NCI-H1694 (cell line): Measurements from ENCODE around the gene TSHZ1.

Source experiments
- DNase-seq: peaks from one replicate; lab custom pipeline; 2025; lab: John Stamatoyannopoulos, UW

TSHZ1 gene

GRCh38 chr18:75246721-75247610 is 36.4 kb downstream of the TSHZ1 start:
- DNase-seq, result no peak

DNA sequence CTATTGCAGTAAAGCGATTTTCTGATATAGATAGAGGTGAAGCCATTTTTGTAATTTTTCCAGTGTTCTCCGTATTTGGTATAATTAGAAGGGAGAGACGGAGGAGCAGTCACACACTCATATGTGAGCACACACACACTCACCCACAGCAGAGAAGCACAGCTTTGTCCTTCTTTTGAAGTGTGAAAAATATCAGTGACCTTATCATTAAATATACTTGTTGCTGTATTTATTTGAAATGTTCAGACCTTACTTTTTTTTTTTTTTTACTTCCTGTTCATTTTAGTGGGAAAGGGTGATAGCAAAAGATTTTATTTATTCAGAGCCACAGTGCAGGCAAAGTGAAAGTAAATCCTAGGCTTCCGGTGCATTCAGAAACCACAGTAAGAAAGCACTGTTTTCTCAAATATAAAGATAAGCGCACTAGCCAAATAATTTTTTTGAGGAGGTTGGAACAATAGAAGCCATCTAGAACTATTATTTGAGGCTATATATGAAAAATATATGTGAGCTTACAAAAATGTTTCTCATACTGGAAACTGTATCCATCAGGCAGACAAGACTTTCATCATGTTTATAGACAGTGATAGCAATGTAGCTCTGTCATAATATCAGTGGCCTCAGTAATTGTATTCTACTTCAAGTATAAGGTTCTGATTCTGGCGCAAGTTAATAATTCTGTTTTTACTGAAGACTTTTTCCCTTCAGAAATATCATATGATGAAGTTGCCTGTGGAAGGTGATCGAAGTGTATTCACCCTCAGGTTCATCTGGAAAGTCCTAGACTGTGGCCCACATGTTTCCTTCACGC is 37.2 kb downstream of the TSHZ1 start:
- DNase-seq, result no peak

DNA sequence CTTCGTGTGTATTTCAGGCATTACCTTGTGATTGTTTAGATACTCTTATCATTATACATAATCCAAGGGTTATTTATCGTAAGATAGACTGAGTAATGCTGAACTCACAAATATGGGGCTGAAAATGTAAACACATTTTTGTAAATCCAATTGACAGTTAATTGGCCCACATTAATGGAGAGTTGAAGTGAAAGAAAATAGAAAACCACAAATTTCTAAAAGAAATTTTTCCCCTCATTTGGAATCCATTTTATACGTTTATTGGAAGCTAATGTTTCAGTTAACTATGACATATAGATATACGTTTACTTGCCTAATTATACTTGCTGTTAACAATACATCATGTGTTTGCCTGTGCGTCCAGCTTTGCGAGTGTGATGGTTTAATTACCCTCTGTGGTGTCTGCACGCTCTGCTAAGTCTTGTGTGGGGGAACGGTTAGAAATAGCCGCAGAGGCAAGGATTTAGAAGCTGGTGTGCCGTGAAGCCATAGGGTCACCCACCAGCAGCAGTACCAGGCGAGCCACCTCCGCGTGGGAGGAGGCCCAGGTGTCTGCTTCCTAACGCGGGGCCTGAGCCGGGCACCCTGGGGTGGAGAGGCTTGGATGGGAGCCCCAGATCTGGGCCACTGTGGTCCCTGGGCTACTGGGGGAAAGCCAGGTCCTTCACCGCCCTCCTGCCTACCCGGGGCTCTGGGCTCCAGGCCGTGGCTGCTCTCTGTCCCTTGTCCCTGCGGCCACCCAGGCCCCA is 38.0 kb downstream of the TSHZ1 start:
- DNase-seq, result peak; percentile 9

- no peak for DNase-seq
Measured at GRCh38 chr18:75249175-75249518, 38.5 kb downstream of the TSHZ1 start.

DNA sequence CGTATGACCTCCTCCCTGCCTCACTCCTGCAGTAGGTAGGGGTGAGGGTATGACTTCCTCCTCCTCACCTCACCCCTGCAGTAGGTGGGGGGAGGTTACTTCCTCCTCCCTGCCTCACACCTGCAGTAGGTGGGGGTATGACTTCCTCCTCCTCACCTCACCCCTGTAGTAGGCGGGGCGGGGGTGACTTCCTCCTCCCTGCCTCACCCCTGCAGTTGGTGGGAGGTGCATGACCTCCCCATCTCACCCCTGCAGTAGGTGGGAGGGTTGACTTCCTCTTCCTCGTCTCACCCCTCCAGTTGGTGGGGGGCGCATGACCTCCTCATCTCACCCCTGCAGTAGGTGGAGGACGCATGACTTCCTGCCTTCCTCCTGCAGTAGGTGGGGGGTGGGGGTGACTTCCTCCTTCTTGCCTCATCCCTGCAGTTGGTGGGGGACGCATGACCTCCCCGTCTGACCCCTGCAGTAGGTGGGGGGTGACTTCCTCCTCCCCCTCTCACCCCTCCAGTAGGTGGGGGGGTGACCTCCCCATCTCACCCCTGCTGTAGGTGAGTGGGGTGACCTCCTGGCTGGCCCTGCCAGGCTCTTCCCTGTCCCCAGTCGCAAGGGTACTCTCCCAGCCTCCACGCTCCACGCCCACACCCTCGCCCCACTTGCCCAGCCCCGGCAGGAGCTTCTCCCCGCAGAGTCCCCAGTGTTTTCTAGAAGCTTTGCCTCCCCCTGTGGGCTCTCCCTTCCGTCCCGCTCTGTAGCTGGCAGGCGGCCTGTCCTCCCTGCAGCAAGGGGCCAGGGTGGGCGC is 39.3 kb downstream of the TSHZ1 start:
- DNase-seq, result no peak

DNA sequence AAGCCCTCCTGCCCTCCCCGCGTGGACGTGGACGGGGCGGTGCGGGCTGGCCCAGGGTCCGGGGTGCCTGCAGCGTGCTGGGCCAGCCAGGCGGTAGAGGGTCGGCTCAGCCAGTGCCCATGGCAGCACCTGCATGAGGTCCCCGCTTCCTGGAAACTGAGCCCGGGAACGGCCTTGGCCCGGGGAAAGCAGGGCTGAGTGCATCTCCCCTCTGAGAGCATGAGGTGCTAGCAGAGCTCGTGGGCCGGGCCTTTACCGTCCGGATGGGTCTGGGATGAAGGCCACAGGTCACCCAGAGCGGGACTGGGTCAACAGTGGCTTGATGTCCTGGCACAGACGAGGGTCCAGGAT is 39.8 kb downstream of the TSHZ1 start:
- no peak for DNase-seq

GRCh38 chr18:75251466-75251865 is 40.9 kb downstream of the TSHZ1 start:
- DNase-seq, result no peak

- DNase-seq, result no peak
Measured at GRCh38 chr18:75252136-75252535, 41.5 kb downstream of the TSHZ1 start.

GRCh38 chr18:75253043-75253442 is 42.4 kb downstream of the TSHZ1 start:
- no peak for DNase-seq

DNA sequence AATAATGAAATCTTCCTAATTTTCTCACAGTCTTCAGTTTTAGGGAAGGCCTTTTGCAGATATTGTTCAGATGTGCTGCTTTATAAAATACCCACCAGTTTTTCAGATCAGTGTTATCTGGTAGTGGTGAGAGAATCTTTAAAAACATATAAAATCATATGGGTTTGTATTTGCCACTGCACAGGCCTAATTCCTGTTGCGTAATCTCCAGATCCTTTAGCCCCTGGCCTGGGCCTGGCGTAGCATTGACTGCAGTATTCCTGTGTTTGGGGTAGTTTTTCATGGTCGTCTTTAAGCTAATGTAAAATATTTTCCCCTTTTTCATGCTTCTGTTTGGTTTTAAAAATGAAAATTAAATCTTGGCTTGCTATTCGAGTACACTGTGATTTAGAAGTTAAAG is 43.2 kb downstream of the TSHZ1 start:
- DNase-seq, result no peak

DNA sequence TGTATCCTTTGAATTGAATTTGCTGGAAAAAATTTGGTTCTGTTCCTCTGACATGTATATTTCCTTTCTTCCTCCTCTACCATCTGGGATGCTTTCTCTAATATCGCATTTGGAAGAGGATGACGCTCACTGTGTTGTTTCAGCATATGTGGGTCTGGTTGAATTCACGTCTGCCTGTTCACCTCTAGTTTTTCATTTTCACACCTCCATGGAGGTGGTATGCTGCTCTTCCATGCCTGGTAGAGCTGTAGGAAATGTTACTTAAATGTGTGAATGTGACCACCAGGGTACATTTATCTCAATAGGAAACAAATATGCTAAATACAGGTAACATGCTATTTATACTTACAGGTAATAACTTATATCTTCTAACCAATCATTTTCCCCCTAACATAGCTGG is 44.5 kb downstream of the TSHZ1 start:
- DNase-seq, result no peak

GRCh38 chr18:75256376-75256775 is 45.8 kb downstream of the TSHZ1 start:
- DNase-seq, result no peak

DNA sequence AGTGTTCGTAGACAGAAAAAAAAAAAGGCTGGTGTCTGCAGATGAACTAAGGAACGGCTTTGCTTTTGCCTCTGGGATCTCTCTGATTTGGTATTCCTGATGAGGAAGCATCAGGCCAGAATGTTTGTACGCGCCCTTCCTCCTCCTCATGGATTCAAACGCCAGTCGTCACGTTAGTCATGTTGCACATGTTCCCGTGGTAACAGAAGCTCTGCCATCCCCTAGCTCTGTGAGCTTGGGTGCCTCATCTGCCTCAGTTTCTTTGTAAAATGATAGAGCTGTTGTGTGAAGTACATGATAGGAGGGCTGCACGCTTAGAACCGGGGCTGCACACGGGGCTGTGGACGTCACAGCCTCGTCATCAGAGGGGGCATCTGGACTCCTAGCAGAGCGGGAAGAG is 47.0 kb downstream of the TSHZ1 start:
- DNase-seq, result no peak

DNA sequence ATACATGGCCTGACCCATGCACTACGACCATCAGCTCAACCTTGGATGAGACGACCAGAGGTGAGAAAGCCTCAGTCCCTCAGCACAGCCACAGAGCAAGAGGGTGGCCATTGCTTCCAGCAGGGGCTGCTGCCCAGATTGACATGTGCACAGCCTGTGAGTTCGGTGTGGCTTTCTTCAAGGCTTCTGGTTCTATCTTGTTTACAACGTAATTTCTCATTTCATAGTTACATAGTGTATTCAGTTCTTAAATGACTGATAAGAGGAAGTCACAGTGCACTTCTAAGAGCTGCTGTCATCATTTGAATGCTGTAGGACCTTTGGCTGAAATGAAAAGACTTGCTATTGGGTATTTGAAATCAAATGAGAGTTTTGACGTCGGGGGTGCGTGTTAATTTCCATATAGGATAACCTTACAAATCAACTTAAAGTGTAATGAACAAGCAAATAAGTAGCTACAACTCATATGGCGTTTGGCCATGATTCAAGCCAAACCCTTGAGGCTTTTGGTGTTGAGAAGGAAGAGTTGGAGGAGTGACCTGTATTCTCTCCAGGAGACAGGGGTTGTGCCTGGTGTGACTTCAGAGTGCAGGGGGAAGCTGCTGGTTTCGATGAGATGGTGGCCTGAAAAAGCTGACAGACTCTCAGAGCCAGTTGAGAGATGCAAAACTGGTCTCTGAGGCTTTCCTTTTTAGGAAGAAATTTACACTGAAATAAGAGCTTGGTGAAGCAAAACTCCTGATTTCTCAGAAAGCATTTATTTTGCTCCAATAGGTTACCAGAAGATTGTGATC is 51.0 kb downstream of the TSHZ1 start:
- no peak for DNase-seq

- DNase-seq, result no peak
Measured at GRCh38 chr18:75262511-75262910, 51.9 kb downstream of the TSHZ1 start.

GRCh38 chr18:75264195-75264594 is 53.6 kb downstream of the TSHZ1 start:
- DNase-seq, result no peak

DNA sequence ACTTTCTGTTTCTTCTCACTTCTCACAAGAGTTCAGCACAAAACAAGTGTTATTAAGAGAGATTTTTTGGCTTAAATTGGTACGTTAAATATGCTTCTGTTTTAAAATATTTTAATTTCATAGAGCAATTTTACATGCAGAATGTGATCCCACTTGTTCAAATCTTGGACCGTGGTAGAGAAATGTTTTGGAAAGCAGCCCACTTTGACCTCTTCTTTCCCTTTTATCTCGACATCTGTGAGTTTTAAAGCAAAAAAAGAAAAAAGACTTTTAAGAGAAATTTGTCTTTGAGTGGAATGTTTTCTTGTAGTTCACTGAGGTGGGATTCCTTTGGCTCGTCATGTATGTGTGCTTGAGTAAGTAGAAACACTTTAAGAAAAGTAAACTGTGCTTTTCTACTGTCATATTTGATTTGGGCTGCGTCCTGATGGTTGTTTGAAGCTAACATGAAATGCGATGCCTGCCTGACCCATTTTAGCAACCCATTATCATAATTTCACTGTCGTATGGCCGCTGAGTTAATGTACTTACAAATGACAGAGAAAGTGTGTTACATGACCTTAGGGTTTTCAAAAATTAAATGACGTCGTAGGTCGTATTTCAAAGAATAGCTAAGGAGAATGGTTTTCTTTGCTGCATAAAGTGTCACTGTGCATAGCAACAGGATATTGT is 54.5 kb downstream of the TSHZ1 start:
- DNase-seq, result no peak

- DNase-seq, result no peak
Measured at GRCh38 chr18:75265872-75266271, 55.3 kb downstream of the TSHZ1 start.

DNA sequence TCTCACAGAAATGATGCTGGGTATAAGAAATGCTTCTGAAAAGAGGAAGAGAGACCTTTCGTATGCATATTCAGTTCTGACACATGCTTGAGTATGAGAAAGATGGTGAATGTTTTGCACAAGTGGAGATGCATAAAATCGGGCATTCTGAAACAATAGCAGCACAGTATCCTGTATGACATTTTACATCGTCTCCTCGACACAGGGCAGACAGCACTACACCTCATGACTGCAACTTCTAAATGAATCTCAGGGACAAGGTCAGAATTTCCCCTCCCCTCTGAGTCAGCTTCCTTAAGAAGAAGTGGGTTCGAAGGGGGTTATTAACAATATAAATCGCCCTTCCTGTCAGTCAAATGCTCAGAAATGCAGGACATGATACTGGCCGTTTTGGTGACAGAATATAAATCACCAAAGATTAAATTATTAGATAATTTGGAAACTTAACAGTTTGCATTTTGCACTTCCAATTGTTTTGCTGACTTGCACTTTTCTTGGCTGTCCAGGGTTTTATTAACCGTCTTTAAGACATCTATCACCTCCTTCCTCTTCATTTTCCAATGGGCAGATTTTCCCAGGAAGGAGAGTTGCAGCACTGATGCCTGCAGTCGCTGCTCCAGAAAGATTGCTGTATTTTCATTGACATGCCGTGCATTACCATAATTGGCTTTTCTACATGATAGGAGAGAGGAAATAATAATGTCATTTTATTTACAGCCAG is 57.2 kb downstream of the TSHZ1 start:
- DNase-seq, result no peak

GRCh38 chr18:75268364-75268646 is 57.7 kb downstream of the TSHZ1 start:
- DNase-seq, result no peak
